Kidney tubule cell (primary cell): ENCODE data around the gene MCUB.
A peak's percentile ranks its signal among the peaks of the same experiment; 100 is the strongest.
"Not testable (repeated sequence)": the region's sequence is repeated elsewhere in the genome, so short reads cannot be mapped to it uniquely, and the experiment has no call there.

Experiments used
- DNase-seq: peaks from one replicate; pipeline ENCODE4 v3.0.0-alpha.2; 2018; ENCODE audit warnings: low spot score

The MCUB gene

GRCh38 chr4:109559983-109560686 lies at the start of gene MCUB:
Gene MCUB (plus strand): TSS chr4:109560246. CDS start chr4:109560338, 92 bp downstream.
- peak; percentile 93 for DNase-seq

- DNase-seq = no peak
These were observed 49.4 kb upstream of the MCUB start for GRCh38 chr4:109510687-109511086.

- no peak for DNase-seq
These were observed 48.6 kb upstream of the MCUB start for GRCh38 chr4:109511414-109511813.

- DNase-seq = not testable (repeated sequence)
These were observed 46.7 kb upstream of the MCUB start for GRCh38 chr4:109513368-109513767.

GRCh38 chr4:109532182-109532581 lies 27.9 kb upstream of the MCUB start:
- no peak for DNase-seq

- DNase-seq = no peak
These were observed 14.6 kb upstream of the MCUB start for GRCh38 chr4:109545401-109545800.

GRCh38 chr4:109547394-109547793 lies 12.7 kb upstream of the MCUB start:
- DNase-seq = peak; percentile 33

GRCh38 chr4:109548655-109549054 lies 11.4 kb upstream of the MCUB start:
- DNase-seq = peak; percentile 93

GRCh38 chr4:109552237-109552636 lies 7.8 kb upstream of the MCUB start:
- peak; percentile 27 for DNase-seq

GRCh38 chr4:109553130-109553529 lies 6.9 kb upstream of the MCUB start:
- no peak for DNase-seq

- DNase-seq = no peak
These were observed 5.1 kb upstream of the MCUB start for GRCh38 chr4:109554971-109555370.

- DNase-seq = no peak
These were observed 2.6 kb upstream of the MCUB start for GRCh38 chr4:109557433-109557832.

GRCh38 chr4:109558095-109558494 lies 2.0 kb upstream of the MCUB start:
- not testable (repeated sequence) for DNase-seq

- no peak for DNase-seq
These were observed 442 bp upstream of the MCUB start for GRCh38 chr4:109559625-109559982.

GRCh38 chr4:109560687-109561461 lies 828 bp downstream of the MCUB start:
- peak; percentile 81 for DNase-seq

GRCh38 chr4:109562457-109563239 lies 2.6 kb downstream of the MCUB start:
- no peak for DNase-seq

- no peak for DNase-seq
These were observed 11.4 kb downstream of the MCUB start for GRCh38 chr4:109571494-109571893.

- DNase-seq = no peak
These were observed 12.1 kb downstream of the MCUB start for GRCh38 chr4:109572154-109572553.

- DNase-seq = peak; percentile 30
These were observed 14.4 kb downstream of the MCUB start for GRCh38 chr4:109574443-109574850.

GRCh38 chr4:109574931-109575804 lies 15.1 kb downstream of the MCUB start:
- no peak for DNase-seq

GRCh38 chr4:109576462-109576861 lies 16.4 kb downstream of the MCUB start:
- no peak for DNase-seq

GRCh38 chr4:109578846-109579245 lies 18.8 kb downstream of the MCUB start:
- no peak for DNase-seq
